ENCODE measurements around the gene SLC38A4. TPM values are rescaled to one million over a fixed set of nuclear protein-coding genes. Genes with fewer than 3 reads are reported as not detected.

SLC38A4 gene
- total RNA-seq, 1 experiment from 2014 or later, result 0.96 TPM

GRCh38 chr12:46725332-46725731, 100.5 kb downstream of the SLC38A4 start:
- no peak for DNase-seq
- Histone ChIP-seq H4K91ac (ENCODE audit: insufficient read length, low read depth, low read length) (no peak overlapping the region), H3K18ac (ENCODE audit: insufficient read length, low read depth, low read length) (no peak overlapping the region), H3K9me3 (ENCODE audit: control insufficient read depth, low read depth, low read length) (no peaks in the 10 kb centered on the region), H2BK5ac (ENCODE audit: insufficient read length, low read length) (no peak overlapping the region), H3K9ac (ENCODE audit: extremely low read depth, insufficient read length, low read length) (no peak overlapping the region), H4K5ac (ENCODE audit: insufficient read length, low read depth, low read length) (no peak overlapping the region), H3K4me1 (ENCODE audit: insufficient read depth, low read length) (no peaks in the 10 kb centered on the region), H3K79me2 (ENCODE audit: insufficient read depth, low read length) (no peaks in the 10 kb centered on the region), H4K8ac (replicated peaks; ENCODE audit: insufficient read length, low read depth, low read length) (no peak overlapping the region), H3T11ph (ENCODE audit: low read length) (no peak overlapping the region), H2AFZ (ENCODE audit: low read length) (no peak overlapping the region), H3K23me2 (ENCODE audit: insufficient read length, low read depth, low read length, poor library complexity, severe bottlenecking) (no peaks in the 10 kb centered on the region), H3K23ac (ENCODE audit: insufficient read length, low read depth, low read length) (no peak overlapping the region), H2BK20ac (ENCODE audit: low read depth, low read length, poor library complexity, severe bottlenecking) (no peak overlapping the region), H3K79me1 (ENCODE audit: insufficient read depth, low read depth, low read length, poor library complexity, severe bottlenecking) (no peaks in the 10 kb centered on the region), H2AK5ac (ENCODE audit: insufficient read length, low read length) (no peak overlapping the region), H3K4me2 (ENCODE audit: insufficient read depth, insufficient read length, low read length) (no peak overlapping the region), H4K20me1 (ENCODE audit: control insufficient read depth, insufficient read depth, insufficient read length) (no peaks in the 10 kb centered on the region), H2BK12ac (ENCODE audit: insufficient read length, low read depth, low read length) (no peak overlapping the region), H3K14ac (ENCODE audit: insufficient read depth, low read length) (no peak overlapping the region), H3K27me3 (ENCODE audit: insufficient read depth, low read length) (no peaks in the 10 kb centered on the region), H2BK120ac (ENCODE audit: low read depth, low read length, poor library complexity, severe bottlenecking) (no peak overlapping the region), H3K56ac (ENCODE audit: insufficient read length, low read depth, low read length) (no peak overlapping the region), H3K4ac (ENCODE audit: low read depth, low read length) (no peak overlapping the region), H2BK15ac (ENCODE audit: low read depth, low read length) (no peak overlapping the region), H3K27ac (ENCODE audit: insufficient read length, low read depth, low read length) (no peak overlapping the region)
- Mint-ChIP-seq H3K4me3 (no peak overlapping the region), H3K9me3 (peaks cover 3 to 7% of the 10 kb centered on the region in 2 experiments; a peak in 3 of 5 replicates), H3K27me3 (ENCODE audit: low read depth) (no peaks in the 10 kb centered on the region), H3K27ac (peak overlapping the region in 1 of 3 experiments; percentile 21; a peak in 1 of 7 replicates), H3K36me3 (ENCODE audit: insufficient read depth in 1 of 3, low read depth in 3 of 3) (peaks cover 0 to 7% (median 0%) of the 10 kb centered on the region in 3 experiments; a peak in 2 of 7 replicates), H3K4me1 (no peaks in the 10 kb centered on the region)
- WGBS (ENCODE audit: extremely low coverage, insufficient read length, low lambda C conversion rate), result no CpG with 5 or more reads among the region's 2 CpGs
- TF ChIP-seq CTCF (conservative IDR thresholded peaks at IDR 0.05), result no peak
